ENCODE measurements around the gene HPCAL4. TPM values are rescaled to one million over a fixed set of nuclear protein-coding genes. Genes with fewer than 3 reads are reported as not detected.
A peak's percentile ranks its signal among the peaks of the same experiment; 100 is the strongest.

The HPCAL4 gene
- total and polyA plus RNA-seq, 10 of the 15 experiments (the other 5 are each of a cell fraction or from before 2014, with no cell fraction given), result 0.05 to 0.18 (median 0.06) TPM; not detected in 5

- ChIA-PET CTCF (interaction anchor here (0.8 to 1.5 kb wide), 5 partner anchors 9 to 329 kb away, joined by 3 to 4 read pairs (median 3); no protein-coding TSS in a partner anchor), RAD21 (ENCODE audit: unreplicated experiment) (no interaction called here), SMC1A (ENCODE audit: uncharacterized antibody, unreplicated experiment) (interaction anchor here (0.7 to 3.2 kb wide), 4 partner anchors 8 to 64 kb away, joined by 3 to 10 read pairs (median 3); partner anchors contain the start of gene PPIE), POLR2A (interaction anchor here (0.6 kb wide), 1 partner anchor 11 kb away, joined by 3 read pairs; the partner anchor contains the start of gene PPIE)
- H4K20me1 ChIP-seq (ENCODE audit: control insufficient read depth, insufficient read depth), result no peaks in the 10 kb centered on the region
- H3K9ac ChIP-seq (ENCODE audit: control insufficient read depth, insufficient read depth, low read length), result no peak overlapping the region
- DNase-seq (ENCODE audit: low read depth, low spot score), result peak; percentile 65
- no peak overlapping the region for H3K4me3 ChIP-seq
- H3K4me2 ChIP-seq (ENCODE audit: control insufficient read depth, insufficient read depth), result peak overlapping the region; percentile 76
- intact Hi-C loops (cut with micrococcal nuclease; ENCODE audit: unreplicated experiment), result loop anchor here (10.0 kb wide), 1 partner anchor 263 kb away; no protein-coding TSS in a partner anchor
- no peaks in the 10 kb centered on the region for H3K79me2 ChIP-seq (ENCODE audit: control insufficient read depth, insufficient read depth, low read length)
- WGBS (ENCODE audit: insufficient coverage, insufficient replicate concordance, low lambda C conversion rate, missing lambda C conversion rate), result 1% methylated on average over 10 of the region's 10 CpGs
- peak; percentile 94 for ATAC-seq
- H3K27ac ChIP-seq (ENCODE audit: control insufficient read depth, insufficient read depth), result no peak overlapping the region
- peak overlapping the region; percentile 37 for H2AFZ ChIP-seq (ENCODE audit: control insufficient read depth, low read depth, low read length)
- no TSS peak for BruUV-seq (replicated peaks)
- in situ Hi-C loops (cut with MboI), result no loop called here
- H3K27me3 ChIP-seq (replicated peaks in 1 of 2; ENCODE audit: control insufficient read depth in 2 of 2, insufficient read depth in 2 of 2, low read length in 1 of 2), result no peaks in the 10 kb centered on the region
- peak; percentile 79 for FAIRE-seq
- peaks cover 14% of the 10 kb centered on the region for H3K4me1 ChIP-seq (ENCODE audit: control insufficient read depth, insufficient read depth, low read length)
- H3K9me3 ChIP-seq (replicated peaks; ENCODE audit: control insufficient read depth, insufficient read depth, low read length), result no peaks in the 10 kb centered on the region; the same call in 2 of the 3 replicates
- no peaks in the 10 kb centered on the region for H3K36me3 ChIP-seq (ENCODE audit: control insufficient read depth in 2 of 2, insufficient read depth in 2 of 2, low read length in 1 of 2)
- TF ChIP-seq SP1 (IDR thresholded peaks at IDR 0.05; ENCODE audit: low read depth, low read length), result no peak
- TF ChIP-seq JUNB (IDR thresholded peaks at IDR 0.05), result peak; percentile 81
- peak; percentile 81 for TF ChIP-seq MEF2B (IDR thresholded peaks at IDR 0.05; ENCODE audit: partially characterized antibody, poor library complexity, severe bottlenecking)
- TF ChIP-seq, protein P1, sequence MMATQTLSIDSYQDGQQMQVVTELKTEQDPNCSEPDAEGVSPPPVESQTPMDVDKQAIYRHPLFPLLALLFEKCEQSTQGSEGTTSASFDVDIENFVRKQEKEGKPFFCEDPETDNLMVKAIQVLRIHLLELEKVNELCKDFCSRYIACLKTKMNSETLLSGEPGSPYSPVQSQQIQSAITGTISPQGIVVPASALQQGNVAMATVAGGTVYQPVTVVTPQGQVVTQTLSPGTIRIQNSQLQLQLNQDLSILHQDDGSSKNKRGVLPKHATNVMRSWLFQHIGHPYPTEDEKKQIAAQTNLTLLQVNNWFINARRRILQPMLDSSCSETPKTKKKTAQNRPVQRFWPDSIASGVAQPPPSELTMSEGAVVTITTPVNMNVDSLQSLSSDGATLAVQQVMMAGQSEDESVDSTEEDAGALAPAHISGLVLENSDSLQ (IDR thresholded peaks at IDR 0.05), result 0 out of 2 replicates have a peak, but pooled peaks have one; percentile 15
- TF ChIP-seq EP300 (IDR thresholded peaks at IDR 0.05; ENCODE audit: borderline replicate concordance in 1 of 2, control insufficient read depth in 1 of 2, low read depth in 2 of 2, low read length in 2 of 2), result peak; percentile 36 to 52; a peak in 2 of 4 replicates
- TF ChIP-seq, protein P2, sequence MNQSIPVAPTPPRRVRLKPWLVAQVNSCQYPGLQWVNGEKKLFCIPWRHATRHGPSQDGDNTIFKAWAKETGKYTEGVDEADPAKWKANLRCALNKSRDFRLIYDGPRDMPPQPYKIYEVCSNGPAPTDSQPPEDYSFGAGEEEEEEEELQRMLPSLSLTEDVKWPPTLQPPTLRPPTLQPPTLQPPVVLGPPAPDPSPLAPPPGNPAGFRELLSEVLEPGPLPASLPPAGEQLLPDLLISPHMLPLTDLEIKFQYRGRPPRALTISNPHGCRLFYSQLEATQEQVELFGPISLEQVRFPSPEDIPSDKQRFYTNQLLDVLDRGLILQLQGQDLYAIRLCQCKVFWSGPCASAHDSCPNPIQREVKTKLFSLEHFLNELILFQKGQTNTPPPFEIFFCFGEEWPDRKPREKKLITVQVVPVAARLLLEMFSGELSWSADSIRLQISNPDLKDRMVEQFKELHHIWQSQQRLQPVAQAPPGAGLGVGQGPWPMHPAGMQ (IDR thresholded peaks at IDR 0.05; ENCODE audit: borderline replicate concordance), result no peak
- no peak for TF ChIP-seq NR2F1 (conservative IDR thresholded peaks at IDR 0.05)
- TF ChIP-seq SREBF1 (IDR thresholded peaks at IDR 0.05; ENCODE audit: low read length), result no peak
- TF ChIP-seq ZNF384 (IDR thresholded peaks at IDR 0.05; ENCODE audit: borderline replicate concordance, low read depth, low read length), result peak; percentile 48; the same call in 1 of the 2 replicates
- no peak for TF ChIP-seq NFYA (IDR thresholded peaks at IDR 0.05; ENCODE audit: borderline replicate concordance, low read depth, low read length)
- 0 out of 2 replicates have a peak, but pooled peaks have one; percentile 23 for TF ChIP-seq MEF2A (IDR thresholded peaks at IDR 0.05; ENCODE audit: insufficient read depth, low read depth, low read length)
- TF ChIP-seq NFIC (IDR thresholded peaks at IDR 0.05; ENCODE audit: low read depth, low read length), result peak; percentile 59
- no peak for TF ChIP-seq NR2C1 (IDR thresholded peaks at IDR 0.05)
- TF ChIP-seq CEBPB (IDR thresholded peaks at IDR 0.05; ENCODE audit: borderline replicate concordance in 1 of 2, low read depth in 2 of 2, low read length in 2 of 2), result no peak
- TF ChIP-seq TBL1XR1 (IDR thresholded peaks at IDR 0.05; ENCODE audit: low read depth, low read length), result no peak
- peak; percentile 56 for TF ChIP-seq ATF7 (IDR thresholded peaks at IDR 0.05; ENCODE audit: low read depth)
- TF ChIP-seq SMAD1 (IDR thresholded peaks at IDR 0.05; ENCODE audit: low read depth, partially characterized antibody), result no peak
- no peak for TF ChIP-seq ZNF207 (IDR thresholded peaks at IDR 0.05; ENCODE audit: borderline replicate concordance)
- no peak for TF ChIP-seq SMC3 (IDR thresholded peaks at IDR 0.05; ENCODE audit: borderline replicate concordance, low read length)
- TF ChIP-seq BCL11A (IDR thresholded peaks at IDR 0.05; ENCODE audit: low read depth, low read length), result 0 out of 2 replicates have a peak, but pooled peaks have one; percentile 20
- TF ChIP-seq, protein P3, sequence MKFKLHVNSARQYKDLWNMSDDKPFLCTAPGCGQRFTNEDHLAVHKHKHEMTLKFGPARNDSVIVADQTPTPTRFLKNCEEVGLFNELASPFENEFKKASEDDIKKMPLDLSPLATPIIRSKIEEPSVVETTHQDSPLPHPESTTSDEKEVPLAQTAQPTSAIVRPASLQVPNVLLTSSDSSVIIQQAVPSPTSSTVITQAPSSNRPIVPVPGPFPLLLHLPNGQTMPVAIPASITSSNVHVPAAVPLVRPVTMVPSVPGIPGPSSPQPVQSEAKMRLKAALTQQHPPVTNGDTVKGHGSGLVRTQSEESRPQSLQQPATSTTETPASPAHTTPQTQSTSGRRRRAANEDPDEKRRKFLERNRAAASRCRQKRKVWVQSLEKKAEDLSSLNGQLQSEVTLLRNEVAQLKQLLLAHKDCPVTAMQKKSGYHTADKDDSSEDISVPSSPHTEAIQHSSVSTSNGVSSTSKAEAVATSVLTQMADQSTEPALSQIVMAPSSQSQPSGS (IDR thresholded peaks at IDR 0.05; ENCODE audit: low read length), result 0 out of 2 replicates have a peak, but pooled peaks have one; percentile 37
Measured at GRCh38 chr1:39727221-39727931, 36.1 kb upstream of the HPCAL4 start.

Data from GM12878 (cell line).